Keratinocyte (primary cell): Measurements from ENCODE around the gene MAP4K3.

Experiments
- EZH2 ChIP-seq: IDR thresholded peaks from one replicate; pipeline ENCODE4 v1.6.1; 2012; ENCODE audit warnings: inconsistent platforms, mild to moderate bottlenecking, low read length, moderate library complexity
- TF ChIP-seq, protein P1 (sequence below), 3 experiments: IDR thresholded peaks in 1 of 3; conservative IDR thresholded peaks in 1 of 3; optimal IDR thresholded peaks in 1 of 3; 2 replicates in 2 of 3; 3 replicates in 1 of 3; pipeline versions ENCODE3 to v1.5.1; 2011; ENCODE audit warnings: low read length in 3 of 3, mild to moderate bottlenecking in 3 of 3, moderate library complexity in 2 of 3, control low read depth in 1 of 3, inconsistent platforms in 1 of 3; ENCODE audit not compliant: insufficient read depth in 2 of 3; ENCODE audit errors: extremely low read depth in 1 of 3

DNA sequence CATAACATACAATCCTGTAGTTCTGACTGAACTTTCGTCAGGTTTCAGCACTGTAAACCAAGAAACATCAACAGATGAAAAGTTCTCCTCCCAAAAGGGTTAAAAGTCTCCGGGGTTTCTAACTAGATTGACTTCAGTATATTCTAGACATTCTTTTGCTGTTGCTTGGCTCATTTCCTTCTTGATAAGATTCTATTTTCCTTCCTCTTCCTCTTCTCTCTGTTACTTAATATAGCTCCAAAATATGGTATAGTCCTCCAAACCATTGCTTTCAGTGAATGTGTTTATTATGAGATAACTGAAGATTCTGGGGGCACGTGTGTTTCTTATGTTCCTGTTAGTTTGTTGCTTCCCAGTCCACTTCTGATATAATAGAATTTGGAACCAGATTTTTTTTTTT lies 46.4 kb upstream of the MAP4K3 start:
- TF ChIP-seq EZH2: no peak
- TF ChIP-seq, protein P1, sequence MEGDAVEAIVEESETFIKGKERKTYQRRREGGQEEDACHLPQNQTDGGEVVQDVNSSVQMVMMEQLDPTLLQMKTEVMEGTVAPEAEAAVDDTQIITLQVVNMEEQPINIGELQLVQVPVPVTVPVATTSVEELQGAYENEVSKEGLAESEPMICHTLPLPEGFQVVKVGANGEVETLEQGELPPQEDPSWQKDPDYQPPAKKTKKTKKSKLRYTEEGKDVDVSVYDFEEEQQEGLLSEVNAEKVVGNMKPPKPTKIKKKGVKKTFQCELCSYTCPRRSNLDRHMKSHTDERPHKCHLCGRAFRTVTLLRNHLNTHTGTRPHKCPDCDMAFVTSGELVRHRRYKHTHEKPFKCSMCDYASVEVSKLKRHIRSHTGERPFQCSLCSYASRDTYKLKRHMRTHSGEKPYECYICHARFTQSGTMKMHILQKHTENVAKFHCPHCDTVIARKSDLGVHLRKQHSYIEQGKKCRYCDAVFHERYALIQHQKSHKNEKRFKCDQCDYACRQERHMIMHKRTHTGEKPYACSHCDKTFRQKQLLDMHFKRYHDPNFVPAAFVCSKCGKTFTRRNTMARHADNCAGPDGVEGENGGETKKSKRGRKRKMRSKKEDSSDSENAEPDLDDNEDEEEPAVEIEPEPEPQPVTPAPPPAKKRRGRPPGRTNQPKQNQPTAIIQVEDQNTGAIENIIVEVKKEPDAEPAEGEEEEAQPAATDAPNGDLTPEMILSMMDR (optimal IDR thresholded peaks at IDR 0.05 in 1 of 3, IDR thresholded peaks at IDR 0.05 in 1 of 3, conservative IDR thresholded peaks at IDR 0.05 in 1 of 3; ENCODE audit: extremely low read depth in 1 of 3, insufficient read depth in 2 of 3, low read length in 3 of 3): no peak
